WERI-Rb-1 (cell line): Measurements from ENCODE around the gene FSCN2.
A peak's percentile ranks its signal among the peaks of the same experiment; 100 is the strongest.

ENCODE experiments used
- DNase-seq: peaks from one replicate; pipeline ENCODE4 v3.0.0-alpha.2; 2020
- H3K27ac ChIP-seq: fragments of 250-450 bp; sonication (Bioruptor Pico); 2 replicates; pipeline ENCODE4 v1.5.1; 2020; ENCODE audit warnings: mild to moderate bottlenecking, moderate library complexity
- H3K27me3 ChIP-seq: fragments of 250-450 bp; sonication (Bioruptor Pico); 2 replicates; pipeline ENCODE4 v1.5.1; 2021; ENCODE audit warnings: mild to moderate bottlenecking, low read depth, moderate library complexity; ENCODE audit not compliant: insufficient read depth, severe bottlenecking
- H3K36me3 ChIP-seq: fragments of 250-450 bp; sonication (Bioruptor Pico); 2 replicates; pipeline ENCODE4 v1.5.1; 2020; ENCODE audit warnings: mild to moderate bottlenecking, moderate library complexity
- H3K4me3 ChIP-seq: 2 replicates; pipeline ENCODE4 v1.5.1; 2011; ENCODE audit warnings: low read depth, mild to moderate bottlenecking, control low read depth, low read length
- H3K9me3 ChIP-seq: fragments of 250-450 bp; sonication (Bioruptor Pico); 2 replicates; pipeline ENCODE4 v1.5.1; 2021; ENCODE audit warnings: mild to moderate bottlenecking, moderate library complexity; ENCODE audit not compliant: severe bottlenecking
- TF ChIP-seq, protein P1 (sequence below): IDR thresholded peaks from 2 replicates; pipeline ENCODE4 v1.5.1; 2011; ENCODE audit warnings: low read depth, mild to moderate bottlenecking, control low read depth, inconsistent platforms, low read length

Gene FSCN2

DNA sequence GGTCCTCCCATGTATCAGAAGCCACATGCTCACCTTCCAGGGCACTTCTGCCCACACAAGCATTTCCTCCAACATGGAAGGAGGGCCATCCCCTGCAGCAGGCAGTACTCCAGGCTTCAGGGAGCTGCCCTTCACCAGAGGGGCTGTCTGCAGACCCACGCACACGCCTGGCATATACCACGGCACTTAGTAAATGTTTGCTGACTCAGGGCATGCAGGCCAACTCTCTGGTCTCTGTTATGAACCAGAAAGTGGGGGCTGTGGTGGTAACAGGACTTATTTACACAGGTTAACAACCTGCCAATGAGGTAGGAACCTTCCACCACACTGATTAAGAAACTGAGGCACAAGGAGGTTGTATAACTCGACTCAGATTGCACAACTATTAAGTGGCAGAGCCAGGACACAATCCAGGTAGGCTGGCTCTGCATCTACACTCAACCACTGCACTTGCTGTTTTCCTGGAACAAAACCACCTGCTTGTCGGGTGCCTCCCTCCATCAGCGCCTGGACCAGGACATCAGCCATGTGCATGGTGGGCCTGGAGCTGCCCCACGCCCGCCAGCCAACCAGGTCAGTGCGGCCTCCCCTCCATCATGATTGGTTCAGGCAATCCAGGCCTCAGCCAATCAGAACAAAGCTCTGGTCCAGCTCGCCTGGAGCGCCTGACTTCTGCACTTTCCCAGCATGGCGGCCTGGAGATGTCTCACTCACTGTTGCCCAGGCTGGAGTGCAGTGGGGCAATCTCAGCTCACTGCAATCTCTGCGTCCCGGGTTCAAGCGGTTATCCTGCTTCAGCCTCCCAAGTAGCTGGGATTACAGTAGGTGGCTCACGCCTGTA is 34.8 kb upstream of the FSCN2 start:
- Histone ChIP-seq H3K27ac (no peak overlapping the region), H3K27me3 (no peaks in the 10 kb centered on the region), H3K4me3 (no peak overlapping the region), H3K9me3 (no peaks in the 10 kb centered on the region), H3K36me3 (no peaks in the 10 kb centered on the region; the same call in 1 of the 2 replicates)
- DNase-seq: no peak
- TF ChIP-seq, protein P1, sequence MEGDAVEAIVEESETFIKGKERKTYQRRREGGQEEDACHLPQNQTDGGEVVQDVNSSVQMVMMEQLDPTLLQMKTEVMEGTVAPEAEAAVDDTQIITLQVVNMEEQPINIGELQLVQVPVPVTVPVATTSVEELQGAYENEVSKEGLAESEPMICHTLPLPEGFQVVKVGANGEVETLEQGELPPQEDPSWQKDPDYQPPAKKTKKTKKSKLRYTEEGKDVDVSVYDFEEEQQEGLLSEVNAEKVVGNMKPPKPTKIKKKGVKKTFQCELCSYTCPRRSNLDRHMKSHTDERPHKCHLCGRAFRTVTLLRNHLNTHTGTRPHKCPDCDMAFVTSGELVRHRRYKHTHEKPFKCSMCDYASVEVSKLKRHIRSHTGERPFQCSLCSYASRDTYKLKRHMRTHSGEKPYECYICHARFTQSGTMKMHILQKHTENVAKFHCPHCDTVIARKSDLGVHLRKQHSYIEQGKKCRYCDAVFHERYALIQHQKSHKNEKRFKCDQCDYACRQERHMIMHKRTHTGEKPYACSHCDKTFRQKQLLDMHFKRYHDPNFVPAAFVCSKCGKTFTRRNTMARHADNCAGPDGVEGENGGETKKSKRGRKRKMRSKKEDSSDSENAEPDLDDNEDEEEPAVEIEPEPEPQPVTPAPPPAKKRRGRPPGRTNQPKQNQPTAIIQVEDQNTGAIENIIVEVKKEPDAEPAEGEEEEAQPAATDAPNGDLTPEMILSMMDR: no peak

DNA sequence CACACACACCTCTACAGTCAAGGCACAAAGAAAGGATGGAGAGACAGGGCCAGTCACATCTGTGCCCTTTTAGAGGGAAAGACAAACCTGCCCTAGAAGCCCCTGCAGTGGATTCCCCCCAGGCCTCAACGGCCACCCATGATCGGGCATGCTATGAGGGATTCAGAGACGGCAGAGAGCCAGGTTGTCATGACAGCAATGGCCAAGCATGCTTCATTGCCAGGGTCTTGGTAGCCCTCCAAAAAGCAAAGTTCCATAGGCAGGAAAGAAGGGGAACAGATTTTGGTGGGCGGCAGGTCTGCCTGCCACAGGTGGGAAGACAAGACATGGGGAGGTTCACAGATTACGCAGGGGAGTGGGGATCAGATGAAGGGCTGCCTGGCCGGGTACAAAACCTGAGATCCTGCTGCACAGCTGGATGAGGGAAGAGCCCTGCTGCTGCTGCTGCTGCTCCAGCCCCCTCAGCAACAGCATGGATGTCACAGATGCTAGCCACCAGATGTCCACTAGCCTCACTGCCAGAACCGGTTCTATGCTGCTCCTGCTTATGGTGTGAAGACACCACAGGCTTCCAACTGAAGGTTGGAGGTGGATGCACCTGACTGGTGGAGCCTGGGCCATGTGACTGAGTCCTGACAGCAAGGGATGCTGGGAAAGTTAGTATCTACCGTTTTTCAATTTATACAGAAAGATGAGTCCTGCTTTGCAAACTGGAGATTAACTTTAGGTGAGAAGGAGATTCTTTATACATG is 33.4 kb upstream of the FSCN2 start:
- Histone ChIP-seq H3K27ac (no peak overlapping the region), H3K9me3 (no peaks in the 10 kb centered on the region), H3K27me3 (no peaks in the 10 kb centered on the region), H3K36me3 (no peaks in the 10 kb centered on the region; the same call in 1 of the 2 replicates), H3K4me3 (no peak overlapping the region)
- peak; percentile 68 for DNase-seq
- TF ChIP-seq, protein P1: no peak

- no peak for DNase-seq
- H3K9me3 ChIP-seq: no peaks in the 10 kb centered on the region
- TF ChIP-seq, protein P1: no peak
- no peaks in the 10 kb centered on the region for H3K27me3 ChIP-seq
- H3K27ac ChIP-seq: no peak overlapping the region
- H3K4me3 ChIP-seq: no peak overlapping the region
- no peaks in the 10 kb centered on the region for H3K36me3 ChIP-seq
Observed at GRCh38 chr17:81498953-81499600, 29.1 kb upstream of the FSCN2 start.

- Histone ChIP-seq H3K27me3 (no peaks in the 10 kb centered on the region), H3K9me3 (no peaks in the 10 kb centered on the region), H3K4me3 (no peak overlapping the region), H3K36me3 (no peaks in the 10 kb centered on the region), H3K27ac (no peak overlapping the region)
- TF ChIP-seq, protein P1: no peak
- DNase-seq: no peak
Observed at GRCh38 chr17:81499601-81499970, 28.6 kb upstream of the FSCN2 start.

DNA sequence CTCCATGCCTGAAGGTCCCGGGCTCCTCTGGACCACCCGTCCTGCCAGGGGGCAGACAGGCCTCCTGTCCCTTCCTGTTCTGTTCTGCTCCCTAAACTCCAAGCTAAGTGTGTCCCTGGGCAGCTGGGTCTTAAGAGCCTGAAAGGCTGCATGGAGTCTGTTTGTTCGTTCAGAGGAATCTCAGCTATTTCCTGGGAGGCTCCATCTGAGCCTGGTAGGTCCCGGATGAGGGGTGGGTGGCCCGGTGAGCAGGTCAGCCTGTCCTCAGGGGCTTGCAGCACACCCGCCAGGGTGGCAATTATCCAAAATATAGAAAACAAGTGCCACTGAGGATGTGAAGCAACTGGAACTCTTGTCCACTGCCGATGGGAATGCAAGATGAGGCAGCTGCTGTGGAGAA is 28.1 kb upstream of the FSCN2 start:
- Histone ChIP-seq H3K27ac (no peak overlapping the region), H3K4me3 (no peak overlapping the region)
- no peak for DNase-seq

More for the DNA sequence above, 28.1 kb upstream of the FSCN2 start:
- H3K27me3 ChIP-seq: no peaks in the 10 kb centered on the region
- H3K9me3 ChIP-seq: no peaks in the 10 kb centered on the region
- H3K36me3 ChIP-seq: no peaks in the 10 kb centered on the region
- TF ChIP-seq, protein P1: no peak
